Cerebellar cortex (tissue), 1 donor: ENCODE measurements around the gene CIITA.

Experiments used
- DNase-seq: peaks from one replicate; pipeline ENCODE4 v3.0.0-alpha.2; 2015; ENCODE audit warnings: low spot score

CIITA gene

DNA sequence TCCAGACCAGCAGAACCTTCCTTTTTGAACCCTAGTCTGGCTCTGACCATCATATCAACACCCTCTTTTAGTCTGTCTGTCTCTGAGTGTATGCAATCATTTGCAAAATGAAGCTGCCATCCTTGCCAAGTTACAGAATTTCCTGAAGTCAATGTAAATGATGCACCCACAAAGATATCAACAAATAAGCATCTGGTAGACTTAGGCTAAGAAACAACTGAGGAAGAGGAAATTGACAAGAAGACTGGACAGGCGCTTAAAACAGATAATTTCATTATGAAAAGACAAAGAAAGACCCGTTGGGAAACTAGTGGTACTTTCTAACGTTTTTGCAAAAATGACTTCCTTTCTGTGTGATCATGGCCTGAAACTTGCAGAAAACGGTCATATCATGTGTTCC, 24.7 kb upstream of the CIITA start:
- no peak for DNase-seq

DNA sequence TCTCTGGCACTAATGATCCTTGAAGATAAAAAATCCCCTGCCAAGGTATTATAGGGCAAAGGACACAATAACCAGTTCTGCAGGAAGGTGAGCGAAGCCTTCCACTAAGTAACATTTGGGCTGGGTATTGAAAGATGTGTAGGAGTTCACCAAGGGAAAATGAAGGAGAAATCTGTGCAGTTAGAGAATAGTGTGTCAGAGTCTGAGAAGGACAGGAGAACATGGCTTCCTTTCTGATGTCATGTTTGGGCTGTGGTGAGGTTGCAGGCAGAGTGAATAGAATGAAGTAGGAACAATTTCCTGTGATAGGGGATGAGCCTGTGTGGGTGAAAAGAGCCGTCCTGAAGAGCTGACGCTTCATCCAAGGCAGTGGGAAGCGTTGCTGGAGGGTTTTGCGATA, 24.1 kb upstream of the CIITA start:
- no peak for DNase-seq

DNA sequence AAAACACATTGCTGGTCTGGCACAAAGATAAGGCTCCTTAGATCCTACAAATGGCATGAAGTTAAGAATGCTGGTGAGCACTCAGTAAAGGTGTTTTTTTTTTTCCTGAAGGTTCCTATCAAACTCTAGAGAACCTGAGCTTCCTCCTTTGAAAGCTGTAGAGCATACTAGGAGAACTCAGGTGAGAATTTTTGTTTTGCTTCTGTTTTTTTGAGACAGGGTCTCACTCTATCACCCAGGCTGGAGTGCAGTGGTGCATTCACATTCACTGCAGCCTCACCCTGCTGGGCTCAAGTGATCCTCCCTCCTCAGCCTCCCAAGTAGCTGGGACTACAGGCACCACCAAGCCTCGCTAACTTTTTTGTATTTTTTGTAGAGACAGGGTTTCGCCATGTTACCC, 21.0 kb upstream of the CIITA start:
- no peak for DNase-seq

DNA sequence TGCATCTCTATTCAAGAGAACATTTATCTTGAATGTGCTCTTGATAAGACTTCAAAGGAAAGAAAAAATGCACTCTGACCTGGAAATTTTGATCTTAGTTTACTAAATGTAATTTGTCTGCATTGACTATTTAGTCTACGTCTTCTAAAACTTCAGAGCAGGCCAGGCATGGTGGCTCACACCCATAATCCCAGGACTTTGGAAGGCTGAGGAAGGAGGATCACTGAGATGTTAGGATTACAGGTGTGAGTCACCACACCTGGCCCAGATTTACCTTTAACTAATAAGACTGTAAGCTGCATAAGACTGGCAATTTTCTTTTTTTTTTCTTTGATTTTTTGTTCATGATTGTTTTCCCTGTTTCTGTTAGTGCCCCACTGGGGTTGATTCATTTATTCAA, 18.8 kb upstream of the CIITA start:
- no peak for DNase-seq

DNA sequence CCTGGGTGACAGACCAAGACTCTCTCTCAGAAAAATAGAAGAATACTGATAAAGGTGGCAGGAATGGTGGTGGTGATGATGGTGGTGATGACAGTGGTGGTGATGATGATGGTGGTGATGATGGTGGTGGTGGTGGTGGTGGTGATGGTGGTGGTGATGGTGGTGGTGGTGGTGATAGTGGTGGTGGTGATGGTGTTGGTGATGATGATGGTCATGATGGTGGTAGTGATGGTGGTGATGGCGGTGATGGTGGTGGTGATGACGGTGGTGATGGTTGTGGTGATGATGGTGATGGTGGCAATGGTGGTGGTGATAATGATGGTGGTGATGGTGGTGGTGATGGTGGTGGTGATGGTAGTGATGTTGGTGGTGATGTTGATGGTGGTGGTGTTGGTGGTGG, 18.0 kb upstream of the CIITA start:
- no peak for DNase-seq

DNA sequence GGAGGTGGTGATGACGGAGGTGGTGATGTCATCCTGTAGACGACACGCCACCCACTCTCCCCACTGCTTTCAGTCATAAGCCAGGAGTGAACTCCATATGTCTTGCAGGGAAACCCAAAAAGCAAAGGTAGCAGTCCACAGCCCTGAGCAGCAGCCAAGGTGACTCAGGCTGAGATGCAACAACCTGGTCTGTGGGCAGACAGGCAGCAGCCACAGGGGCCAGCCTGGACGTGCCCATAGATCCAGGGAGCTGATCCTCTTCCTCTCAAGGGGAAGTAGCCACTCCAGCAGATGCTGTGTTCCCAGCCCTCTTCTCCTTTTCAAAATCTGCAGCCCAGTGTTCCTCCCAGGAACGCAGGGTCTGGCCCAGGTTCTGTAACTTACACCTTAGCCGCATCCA, 17.3 kb upstream of the CIITA start:
- DNase-seq, result no peak

DNA sequence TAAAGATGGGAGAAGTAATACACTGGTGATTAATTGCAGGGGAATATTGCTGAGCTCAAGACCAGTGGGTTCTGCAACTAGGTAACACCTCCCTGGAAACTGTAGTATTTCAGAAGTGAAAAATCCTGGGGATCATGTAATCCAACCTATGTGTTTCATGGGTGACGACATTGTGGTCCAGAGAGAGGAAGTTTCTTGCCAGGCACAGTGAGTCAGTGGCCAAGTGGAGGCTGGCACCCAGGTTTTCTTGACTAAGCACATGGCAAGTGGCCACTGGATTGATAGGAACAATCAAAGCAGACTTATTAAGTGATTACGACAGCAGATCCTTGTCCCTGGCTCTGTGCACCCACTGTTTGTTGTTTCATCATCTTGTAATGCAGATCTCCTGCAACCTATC, 14.6 kb upstream of the CIITA start:
- DNase-seq, result no peak

DNA sequence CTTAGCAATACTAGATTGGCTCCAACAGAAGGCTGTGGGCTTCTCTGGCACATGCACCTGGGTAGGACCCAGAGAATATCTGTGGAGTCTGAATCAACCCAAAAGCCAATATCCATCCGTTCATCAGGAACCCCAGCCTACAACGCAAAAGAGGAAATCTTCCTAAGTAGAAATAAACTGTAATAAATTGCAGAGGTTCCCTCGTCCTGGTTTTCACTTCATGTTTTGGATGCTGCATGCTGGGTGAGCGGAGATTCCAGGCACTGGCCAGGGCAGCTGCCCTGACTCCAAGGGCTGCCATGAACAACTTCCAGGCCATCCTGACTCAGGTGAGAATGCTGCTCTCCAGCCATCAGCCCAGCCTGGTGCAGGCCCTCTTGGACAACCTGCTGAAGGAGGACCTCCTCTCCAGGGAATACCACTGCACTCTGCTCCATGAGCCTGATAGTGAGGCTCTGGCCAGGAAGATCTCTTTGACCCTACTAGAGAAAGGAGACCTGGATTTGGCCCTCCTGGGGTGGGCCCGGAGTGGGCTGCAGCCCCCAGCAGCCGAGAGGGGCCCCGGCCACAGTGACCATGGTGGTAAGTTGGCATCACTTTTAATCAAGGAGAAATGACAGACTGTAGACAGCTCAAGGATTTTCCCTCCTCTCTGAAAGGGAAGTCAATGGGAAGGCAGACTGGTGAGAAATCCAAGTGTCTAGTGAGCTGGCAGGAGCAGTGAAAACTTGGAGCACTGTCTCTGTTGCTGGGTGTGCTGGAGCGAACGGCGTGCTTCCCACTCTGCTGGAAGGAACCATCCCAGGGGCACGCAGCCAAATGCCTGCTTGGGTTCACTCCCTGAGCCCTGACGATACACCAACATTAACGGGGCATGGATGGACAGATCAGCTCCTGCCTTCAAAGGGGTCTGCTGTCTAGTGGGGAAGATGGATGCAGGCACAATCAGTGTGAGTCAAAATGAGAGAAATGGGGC, 10.7 kb upstream of the CIITA start:
- no peak for DNase-seq

DNA sequence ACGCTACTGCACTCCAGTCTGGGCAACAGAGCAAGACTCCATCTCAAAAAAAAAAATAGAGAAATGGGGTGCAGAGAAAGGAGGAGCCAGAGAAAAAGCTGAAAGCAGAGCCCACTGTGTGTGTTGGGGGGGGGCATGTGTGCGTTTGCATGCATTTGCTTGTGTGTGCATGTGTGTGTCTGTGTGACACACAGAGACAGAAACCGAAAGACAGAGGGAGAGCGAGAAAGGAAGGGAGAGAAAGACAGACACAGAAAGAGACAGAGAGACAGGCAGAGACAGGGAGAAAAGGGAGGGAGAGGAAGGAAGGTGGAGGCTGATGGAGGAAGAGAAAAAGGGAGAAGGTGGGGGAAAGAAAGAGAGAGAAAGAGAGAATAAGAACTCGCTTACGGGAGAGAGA, 9.8 kb upstream of the CIITA start:
- DNase-seq, result no peak

DNA sequence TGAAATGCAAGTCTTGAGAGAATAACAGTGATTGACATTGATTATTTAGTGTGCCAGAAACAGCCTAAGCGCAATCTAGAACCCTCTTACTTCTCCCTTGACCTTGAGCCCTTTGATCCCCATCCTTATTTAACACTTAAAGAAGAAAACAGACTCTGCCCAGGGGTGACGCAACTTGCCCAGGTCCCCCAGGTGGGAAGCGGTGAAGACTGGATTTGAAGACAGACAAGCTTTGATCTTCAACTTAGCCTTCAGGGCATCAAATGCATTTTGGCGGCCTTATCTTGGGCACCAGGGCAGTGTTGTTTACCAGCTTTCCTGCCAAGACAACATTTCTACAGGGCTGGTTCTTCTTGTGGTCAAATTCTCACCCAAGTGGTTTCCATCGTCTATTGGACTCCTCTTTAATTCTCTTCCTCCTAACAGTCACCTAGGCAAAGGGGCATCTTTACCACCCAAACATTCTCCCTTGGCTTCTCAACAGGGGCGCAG, 8.9 kb upstream of the CIITA start:
- DNase-seq, result no peak

DNA sequence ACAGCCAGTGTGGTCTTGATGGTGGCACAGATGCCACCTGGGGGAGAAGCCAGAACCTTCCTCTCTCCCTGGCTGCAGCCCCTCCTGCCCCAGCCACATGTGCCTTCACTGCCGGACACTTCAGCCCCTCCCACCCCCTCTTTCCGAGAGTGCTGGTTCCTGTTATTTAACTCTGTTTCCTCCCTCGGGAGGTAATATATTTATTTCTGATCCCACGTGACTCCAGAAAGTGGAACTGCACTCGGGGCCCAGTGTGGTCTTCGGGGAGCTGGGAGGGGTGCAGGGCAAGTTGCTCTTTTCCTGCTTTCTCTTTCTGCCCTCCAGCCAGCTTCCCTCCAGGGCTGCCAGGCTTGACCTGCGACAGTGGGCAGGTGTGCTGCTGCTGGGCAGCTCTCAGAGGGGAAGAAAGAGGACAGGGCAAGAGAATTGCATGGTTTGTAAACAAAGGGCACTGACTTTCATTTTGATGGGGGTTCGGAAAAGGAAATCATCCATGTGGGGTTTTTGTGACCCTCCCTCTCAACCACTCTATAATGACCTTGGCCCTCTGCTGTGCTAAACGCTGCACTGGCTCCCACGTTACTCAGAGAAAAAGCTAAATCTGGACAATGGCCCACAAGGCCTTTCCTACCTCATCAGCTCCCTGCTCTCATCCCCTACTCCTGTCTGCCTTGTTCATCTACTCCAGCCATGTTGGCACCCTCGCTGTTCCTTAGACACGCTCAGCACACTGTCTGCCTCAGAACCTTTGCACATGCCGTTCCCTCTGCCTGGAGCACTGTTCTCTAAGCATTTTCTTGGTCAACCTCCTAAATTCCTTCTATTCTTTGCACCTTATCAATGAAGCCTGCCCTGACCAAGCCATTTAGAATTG, 8.2 kb upstream of the CIITA start:
- DNase-seq, result no peak

DNA sequence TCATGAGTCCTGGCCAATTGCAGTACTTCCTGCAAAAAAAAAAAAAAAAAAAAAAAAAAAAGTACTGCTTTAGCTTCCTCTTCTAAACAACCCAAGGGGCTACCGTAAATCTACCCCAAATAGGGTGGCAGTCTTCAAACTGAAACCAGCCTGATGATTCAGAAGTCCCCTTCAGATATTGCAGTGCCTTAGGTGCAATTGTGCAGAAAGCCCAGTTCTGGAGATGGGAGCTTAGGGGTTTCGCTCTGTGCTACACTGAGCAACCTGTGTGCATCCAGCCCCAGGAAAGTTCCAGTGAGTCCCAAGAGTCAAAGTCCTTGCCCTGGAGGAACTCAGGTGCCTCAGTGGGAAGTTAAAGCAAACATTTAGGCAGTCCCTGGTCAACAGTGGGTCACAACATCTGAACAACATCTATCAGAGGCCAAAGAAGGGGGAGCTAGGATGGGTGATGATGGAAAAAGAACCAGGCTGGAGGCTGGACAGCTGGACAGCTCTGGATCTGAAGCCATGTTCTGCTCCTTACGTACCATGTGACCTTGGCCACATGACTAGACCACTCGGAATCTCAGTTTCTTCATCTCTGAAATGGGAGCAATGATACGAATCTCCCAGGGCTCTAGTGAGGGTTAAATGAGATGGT, 6.7 kb upstream of the CIITA start:
- no peak for DNase-seq

DNA sequence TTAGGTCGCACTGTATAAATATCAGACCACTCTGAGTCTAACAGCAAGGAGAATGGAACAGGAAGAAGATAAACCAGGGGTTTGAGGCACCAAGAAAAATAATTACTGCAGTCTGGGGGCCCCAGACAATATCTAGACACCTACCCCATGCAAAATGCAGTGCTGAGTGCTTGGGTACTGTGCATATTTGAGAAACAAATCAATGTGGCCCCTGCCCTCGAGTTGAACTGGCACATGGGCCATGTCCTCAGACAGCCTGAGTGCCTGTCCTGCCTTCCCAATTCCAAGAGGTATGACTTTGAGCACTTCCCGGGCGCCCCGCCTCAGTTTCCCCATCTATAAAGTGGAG, 6.2 kb upstream of the CIITA start:
- DNase-seq, result no peak

DNA sequence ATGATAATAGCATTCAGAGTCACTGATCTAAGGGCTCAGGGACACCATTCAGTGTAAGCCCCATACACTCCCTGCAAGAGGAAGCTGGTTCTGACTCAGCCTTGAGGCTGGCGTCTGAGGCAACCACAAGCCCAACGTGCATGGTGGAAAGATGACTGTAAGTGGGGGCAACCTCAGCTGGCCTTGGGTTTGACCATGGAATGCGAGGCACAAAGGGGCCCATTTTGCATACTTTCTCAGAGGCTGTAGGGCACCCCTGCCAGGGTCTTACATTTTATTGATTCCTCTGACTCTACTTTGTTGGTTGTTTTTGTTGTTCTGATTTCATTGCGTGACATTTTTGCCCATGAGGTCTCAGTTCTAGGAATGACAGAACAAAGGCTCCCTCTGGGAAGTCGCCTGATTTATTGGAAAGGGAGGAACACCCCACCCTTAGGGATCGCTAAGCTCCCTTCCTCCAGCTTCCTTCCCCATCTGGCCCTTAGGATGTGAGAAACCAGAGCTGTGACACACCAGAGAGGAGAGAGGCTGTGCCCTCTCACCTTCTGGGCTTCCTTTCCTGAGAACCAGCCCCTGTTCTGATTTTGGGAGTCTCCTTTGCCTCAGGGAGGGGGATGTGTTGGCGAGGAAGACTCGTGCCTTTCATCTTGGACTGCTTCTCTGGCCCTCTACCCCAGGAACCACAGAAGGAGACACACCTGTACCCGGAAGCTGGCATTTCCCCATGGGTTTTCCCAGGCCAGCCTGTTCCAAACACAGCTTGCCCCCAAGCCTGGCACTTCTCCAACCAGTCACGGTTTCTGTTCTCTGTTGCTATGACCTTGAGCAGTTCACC, 5.6 kb upstream of the CIITA start:
- no peak for DNase-seq

DNA sequence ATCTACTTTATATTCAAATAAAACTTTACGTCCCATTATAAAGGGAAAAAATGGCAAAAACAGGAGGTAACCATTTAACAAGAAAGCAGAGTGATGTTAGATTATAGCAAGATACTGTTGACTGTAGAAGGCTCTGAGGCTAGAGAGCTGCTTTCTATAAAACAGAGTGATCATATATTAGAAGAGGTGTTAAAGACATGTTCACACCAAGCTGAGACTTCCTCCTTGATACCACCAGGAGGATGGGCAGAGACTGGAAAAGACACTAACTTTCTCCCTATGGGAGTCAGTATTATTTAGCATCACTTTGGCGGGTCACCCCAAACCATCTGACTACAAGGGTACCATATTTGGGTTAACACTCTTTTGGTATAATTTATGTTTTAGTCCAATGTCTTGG, 687 bp upstream of the CIITA start:
- DNase-seq, result no peak

DNA sequence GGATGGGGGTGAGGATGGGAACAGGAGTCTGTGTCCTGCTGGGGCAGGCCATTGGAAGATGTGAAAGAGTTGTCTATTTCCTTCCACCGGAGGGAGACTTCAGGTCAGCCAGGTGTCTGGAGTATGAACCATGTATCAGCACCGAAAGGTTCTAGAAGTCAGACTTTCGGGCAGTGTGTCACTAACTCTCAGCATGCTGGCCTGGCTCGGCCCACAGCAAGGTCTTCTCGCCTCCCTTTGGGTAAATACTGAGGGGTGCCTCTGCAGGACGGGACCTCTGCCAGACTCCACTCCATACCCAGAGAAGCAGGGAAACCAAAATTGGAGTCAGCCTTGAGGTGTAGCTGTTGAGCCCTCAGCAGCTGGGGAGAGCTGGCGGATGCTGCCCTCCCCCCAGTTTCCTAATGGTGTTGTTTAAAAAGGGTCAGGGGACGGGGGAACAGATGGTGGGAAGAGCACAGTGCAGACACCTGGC, 507 bp downstream of the CIITA start:
- DNase-seq, result no peak

DNA sequence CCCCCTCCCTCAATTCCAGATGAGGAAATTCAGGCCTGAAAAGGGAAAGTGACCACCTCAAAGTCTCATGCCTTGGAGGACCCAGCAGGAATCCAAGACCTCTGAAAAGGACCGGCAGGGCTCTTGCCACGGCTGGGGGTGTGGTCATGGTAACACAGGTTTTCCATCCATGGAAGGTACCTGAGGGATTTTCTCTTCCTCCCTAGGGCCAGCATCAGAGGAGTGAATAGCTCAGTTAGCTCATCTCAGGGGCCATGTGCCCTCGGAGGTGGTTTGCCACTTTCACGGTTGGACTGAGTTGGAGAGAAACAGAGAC, 1.3 kb downstream of the CIITA start:
- no peak for DNase-seq

DNA sequence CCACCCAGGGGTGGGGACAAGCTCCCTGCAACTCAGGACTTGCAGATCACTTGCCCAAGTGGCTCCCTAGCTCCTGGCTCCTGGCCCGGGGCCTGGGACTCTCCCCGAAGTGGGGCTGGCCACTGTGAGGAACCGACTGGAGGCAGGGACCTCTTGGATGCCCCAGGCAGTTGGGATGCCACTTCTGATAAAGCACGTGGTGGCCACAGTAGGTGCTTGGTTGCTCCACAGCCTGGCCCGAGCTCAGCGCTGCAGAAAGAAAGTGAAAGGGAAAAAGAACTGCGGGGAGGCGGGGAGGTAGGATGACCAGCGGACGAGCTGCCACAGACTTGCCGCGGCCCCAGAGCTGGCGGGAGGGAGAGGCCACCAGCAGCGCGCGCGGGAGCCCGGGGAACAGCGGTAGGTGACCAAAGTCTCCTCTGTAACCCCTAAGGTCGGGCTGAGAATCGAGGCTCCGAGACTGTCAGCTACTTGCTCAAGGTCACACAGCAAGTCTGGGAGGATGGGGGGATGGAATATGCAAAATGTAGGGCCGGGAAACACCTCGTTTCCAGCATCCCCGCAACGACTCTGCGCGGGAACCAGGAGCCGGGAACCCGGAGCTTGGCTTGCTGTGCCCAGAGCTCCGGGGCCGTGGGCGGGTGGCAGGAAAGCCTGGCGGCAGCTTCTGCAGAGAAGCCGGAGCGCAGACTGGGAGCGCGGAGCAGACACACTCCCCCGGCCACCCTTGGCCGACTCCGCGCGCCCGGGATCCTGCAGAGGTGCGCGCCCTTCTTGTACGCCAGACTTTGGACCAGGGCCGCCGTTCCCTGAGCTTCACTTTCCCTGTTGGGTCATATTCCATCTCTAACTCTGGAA, 1.9 kb downstream of the CIITA start:
- DNase-seq, result no peak

DNA sequence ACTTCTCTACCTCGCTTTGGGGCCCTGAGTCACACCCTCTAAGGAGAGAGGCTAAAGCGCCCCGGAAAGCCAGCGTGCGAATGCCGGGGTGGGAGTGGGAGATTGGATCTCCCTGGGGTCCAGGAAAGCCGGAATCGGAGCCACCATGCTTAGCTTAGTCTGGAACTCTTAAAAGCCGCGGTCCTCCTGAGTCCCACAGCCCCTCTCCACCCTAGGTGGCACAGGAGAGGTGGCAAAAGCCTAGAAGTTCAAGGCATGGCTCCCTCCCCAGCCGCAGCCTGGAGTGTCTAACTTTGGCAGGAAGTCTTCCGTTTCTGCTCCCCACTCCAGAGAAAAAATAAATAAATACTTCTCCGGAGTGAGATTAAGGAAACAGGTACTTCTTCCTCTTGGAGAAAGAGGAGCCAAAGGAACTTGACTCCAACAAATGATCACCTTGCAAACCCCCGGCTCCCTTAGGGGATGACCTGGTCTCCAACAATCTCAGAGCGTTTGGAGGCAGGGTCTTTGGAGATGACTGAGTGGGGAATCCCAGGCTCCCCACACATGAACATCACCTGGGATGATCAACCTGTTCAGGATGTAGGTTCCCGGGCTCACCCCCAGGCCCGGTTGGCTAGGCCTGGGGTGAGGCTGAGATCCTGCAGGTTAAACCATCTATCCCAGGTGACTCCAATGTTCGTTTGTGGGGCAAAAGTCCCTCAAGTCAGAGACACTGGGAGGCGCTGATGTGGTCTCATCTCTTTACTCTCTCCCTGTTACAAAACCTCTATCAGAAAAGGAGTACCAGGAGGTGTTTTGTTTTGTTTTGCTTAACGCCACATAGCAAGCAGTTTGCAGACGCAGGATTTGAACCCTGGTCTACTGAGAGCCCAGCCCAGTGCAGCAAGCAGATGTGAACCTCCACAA, 2.9 kb downstream of the CIITA start:
- DNase-seq, result no peak
